GM19193 (cell line): ENCODE data around the gene MIB1.

Experiments used
- POLR2A ChIP-seq: IDR thresholded peaks from 4 replicates; pipeline ENCODE4 v1.6.1; 2011; ENCODE audit not compliant: insufficient read depth, insufficient read length; ENCODE audit errors: extremely low read depth

Gene MIB1

DNA sequence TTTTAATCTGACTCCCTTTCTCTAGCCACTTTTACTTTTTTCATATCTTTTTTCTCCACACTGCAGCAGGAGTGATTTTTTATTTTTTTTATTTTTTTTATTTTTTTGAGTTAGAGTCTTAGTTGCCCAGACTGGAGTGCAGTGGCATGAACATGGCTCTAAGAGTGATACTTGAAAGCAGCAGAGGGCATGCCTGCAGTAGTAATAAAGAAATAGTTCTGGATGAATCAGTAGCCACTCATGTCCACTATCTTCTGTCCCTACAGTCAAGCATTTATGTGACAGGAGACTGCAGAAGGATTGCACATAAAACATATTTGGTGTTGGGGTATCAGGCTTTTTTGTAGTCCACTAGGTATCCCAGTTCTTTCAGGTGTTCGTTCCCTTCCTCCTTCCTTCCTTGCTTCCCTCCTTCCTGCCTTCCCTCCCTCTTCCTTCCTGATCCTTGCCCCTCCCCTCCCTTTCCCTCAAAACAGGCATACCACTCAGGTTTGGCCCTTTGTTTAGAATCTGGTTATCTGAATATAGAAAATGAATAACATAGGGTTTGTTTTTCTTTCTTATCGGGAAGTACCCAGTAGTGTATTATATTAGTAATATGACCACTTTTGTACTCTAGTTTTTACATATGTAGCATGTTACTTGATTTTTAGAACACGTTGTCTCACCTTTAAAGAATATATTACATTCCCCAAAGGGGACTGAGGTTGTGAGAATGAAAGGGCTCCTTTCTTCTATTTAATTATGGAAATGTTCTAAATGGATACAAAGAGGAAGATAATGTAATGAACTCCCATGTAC is 23.5 kb downstream of the MIB1 start:
- TF ChIP-seq POLR2A = no peak

- TF ChIP-seq POLR2A = no peak
Measured at GRCh38 chr18:21769206-21769605, 28.6 kb downstream of the MIB1 start.

DNA sequence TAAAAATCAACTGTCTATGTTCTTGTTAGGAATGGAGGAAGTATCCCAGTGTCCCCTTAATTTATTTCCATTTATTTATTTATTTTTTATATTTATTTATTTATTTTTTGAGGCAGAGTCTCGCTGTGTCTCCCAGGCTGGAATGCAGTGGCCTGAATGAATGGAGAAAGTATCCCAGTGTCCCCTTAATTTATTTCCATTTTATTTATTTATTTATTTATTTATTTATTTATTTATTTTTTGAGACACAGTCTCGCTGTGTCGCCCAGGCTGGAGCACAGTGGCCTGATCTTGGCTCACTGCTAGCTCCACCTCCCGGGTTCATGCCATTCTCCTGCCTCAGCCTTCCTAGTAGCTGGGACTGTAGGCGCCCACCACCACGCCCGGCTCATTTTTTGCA is 34.1 kb downstream of the MIB1 start:
- TF ChIP-seq POLR2A = no peak

DNA sequence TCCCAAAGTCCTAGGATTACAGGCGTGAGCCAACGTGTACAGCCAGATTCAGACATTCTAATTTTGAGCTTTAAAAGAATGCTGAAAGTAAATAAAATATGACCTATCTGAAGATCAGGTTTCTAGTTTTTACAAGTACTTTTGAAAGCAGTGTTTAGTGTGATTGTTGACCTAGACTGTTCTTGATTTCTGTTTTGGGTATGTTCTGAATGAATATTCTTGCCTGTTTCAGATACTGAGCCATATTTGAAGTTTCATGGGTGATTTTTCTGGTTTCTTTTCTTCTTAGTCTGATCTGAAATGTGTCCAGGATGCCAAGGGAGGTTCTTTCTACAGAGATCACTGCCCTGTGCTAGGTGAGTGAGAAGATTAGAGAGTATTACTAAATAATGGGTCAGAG is 37.2 kb downstream of the MIB1 start:
- TF ChIP-seq POLR2A = no peak

DNA sequence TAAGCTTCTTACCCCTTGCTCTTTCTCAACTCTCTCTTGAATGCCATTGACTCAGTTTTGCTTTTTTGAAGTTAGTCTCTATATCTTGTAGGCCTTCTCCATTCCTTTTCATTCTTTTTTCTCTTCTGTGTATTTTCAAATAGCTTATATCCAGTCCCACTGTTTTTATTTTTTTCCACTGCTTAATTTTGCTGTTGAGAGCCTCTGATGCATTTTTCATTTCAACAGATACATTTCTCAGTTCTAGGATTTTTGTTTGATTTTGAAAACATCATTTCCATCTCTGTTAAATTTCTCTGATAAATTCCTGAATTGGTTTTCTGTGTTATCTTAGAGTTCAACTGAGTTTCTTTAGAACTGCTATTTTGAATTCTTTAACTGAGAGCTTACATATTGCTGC is 45.9 kb downstream of the MIB1 start:
- TF ChIP-seq POLR2A = no peak

DNA sequence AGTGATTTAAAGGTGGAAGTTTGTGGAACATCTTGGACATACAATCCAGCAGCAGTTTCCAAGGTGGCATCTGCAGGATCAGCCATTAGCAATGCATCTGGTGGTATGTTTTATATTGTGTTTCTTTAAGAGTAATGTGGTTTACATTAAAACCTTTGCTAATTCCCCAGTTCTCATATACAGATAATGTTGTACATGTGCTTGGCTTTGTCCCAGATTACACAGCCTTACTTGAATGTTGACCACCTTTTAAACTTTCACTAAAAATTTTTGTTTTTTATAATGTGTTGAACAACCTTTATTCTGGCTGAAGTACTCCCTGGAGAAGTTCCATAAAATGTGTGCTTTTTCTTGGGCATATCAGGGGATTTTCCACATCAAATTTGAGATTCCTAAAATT is 57.5 kb downstream of the MIB1 start:
- TF ChIP-seq POLR2A = no peak

- TF ChIP-seq POLR2A = no peak
Measured at GRCh38 chr18:21799721-21800120, 59.1 kb downstream of the MIB1 start.

- TF ChIP-seq POLR2A = no peak
Measured at GRCh38 chr18:21803495-21803894, 62.9 kb downstream of the MIB1 start.

- no peak for TF ChIP-seq POLR2A
Measured at GRCh38 chr18:21805771-21806366, 65.3 kb downstream of the MIB1 start.

DNA sequence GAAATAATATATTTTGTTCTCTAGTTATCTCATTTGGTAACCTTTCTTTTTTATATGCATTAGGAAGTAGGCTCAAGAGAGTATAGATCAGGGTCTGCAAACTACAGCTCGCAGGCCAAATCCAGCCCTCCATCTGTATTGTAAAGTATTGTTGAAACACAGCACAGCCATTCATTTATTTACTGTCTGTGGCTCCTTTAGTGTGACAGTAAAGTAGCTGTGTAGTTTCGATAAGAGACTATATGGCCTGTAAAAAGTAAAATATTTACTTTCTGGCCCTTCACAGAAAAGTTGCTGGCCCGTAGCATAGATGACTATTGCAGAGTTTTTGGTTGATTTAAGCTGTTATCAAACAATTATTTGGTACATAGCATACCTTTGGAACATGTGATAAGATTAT is 67.6 kb downstream of the MIB1 start:
- TF ChIP-seq POLR2A = no peak

DNA sequence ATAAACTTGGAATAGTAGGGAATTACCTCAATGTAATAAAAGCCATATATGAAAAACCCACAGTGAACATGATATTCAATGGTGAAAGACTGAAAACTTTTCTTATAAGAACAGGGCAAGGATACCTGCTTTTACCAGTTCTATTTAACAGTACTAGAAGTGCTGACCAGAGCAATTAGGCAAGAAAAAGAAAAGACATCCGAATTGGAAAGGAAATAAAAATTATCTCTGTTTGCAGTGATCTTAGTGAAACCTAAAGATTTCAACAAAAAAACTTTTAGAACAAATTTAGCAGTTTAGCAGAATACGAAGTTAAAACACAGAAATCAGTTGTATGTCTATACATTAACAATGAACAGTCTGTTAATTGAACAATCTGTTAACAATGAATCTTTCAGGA is 69.1 kb downstream of the MIB1 start:
- TF ChIP-seq POLR2A = no peak

DNA sequence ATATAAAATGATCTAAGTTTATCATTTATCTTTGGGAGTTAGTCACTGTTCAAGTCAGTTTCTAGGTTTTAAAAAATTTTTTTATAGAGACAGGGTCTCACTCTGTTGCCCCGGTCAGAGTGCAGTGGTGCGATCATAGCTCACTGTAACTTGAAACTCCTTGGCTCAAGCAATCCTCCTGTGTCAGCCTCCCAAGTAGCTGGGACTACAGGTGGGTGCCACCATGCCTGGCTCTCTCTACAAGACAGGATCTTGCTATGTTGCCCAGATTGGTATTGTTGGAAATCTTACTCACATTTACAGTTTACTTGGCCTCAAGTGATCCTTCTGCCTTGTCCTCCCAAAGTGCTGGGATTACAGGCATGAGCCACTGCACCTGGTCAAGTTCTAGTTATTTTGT is 74.5 kb downstream of the MIB1 start:
- TF ChIP-seq POLR2A = no peak

DNA sequence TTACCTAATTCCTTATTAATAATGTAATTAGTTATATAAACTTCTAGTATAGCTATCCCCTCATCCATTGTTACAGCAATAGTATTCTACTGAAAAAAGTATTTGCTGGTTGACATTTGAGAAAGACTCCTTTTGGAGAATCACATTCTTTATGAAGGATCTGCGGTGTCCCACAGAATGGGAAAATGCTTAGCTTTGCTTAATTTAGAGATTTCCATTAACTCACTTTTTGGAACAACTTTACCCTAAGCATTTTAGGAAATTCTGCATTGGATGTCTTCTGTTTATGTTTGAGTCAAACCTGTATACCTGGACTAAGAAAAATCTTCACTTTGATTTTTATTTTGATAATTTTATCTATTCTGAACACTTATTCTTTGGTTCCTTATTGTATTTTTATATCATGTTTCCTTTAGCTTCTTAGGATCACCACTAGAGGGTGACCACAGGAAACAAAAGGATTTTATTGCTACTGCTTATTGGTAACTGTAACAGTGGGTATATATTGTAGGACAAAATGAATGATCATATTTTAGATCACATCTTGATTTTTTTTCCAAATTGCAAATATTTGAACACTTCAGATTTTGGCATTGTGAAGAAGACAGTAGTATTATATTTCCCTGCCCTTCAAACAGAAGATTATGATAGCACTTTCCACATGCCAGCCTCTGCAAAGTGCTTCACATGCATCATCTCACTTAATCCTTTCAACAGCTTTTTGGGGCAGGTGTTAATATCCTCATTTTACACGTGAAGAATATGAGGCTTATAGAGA is 79.6 kb downstream of the MIB1 start:
- TF ChIP-seq POLR2A = no peak

GRCh38 chr18:21820811-21821143 is 80.2 kb downstream of the MIB1 start:
- no peak for TF ChIP-seq POLR2A

DNA sequence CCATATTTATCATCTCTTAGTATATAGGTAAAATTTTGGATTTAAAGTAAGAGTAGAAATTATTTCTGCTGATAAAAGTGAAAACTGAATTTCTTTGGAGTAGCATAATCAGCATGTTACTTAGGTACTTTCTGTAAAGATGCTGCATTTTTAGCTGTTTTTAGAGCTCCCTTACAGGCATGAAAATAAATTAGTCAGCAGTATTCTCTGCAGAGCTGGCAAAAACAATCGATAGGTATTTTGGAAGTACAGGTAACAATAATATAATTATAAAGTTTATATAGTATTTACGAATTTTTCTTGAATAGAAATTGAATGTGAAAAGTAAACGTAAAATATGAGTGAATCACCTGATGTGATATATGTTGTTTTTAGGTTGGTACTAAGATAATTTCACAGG is 83.3 kb downstream of the MIB1 start:
- no peak for TF ChIP-seq POLR2A

DNA sequence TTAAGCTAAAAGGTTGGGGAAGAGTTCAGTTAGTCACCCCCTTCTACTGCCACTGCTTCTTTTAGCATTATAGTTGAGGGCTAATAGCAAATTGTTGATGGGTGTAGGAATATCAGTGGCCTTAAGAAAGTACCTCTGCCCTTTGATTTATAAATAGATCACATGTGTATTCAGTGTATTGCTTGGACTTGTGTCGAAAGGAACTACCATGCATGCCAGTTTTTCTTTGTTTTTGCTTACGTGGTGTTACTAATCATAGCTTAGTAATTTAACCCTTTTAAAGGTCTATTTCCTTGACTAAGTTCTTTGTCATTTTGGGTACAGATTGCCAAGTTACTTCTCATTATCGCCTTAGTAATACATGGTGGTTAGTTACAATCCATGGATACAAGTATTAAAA is 85.6 kb downstream of the MIB1 start:
- no peak for TF ChIP-seq POLR2A
